ENCODE results near the gene ARHGDIA.

The ARHGDIA gene

DNA sequence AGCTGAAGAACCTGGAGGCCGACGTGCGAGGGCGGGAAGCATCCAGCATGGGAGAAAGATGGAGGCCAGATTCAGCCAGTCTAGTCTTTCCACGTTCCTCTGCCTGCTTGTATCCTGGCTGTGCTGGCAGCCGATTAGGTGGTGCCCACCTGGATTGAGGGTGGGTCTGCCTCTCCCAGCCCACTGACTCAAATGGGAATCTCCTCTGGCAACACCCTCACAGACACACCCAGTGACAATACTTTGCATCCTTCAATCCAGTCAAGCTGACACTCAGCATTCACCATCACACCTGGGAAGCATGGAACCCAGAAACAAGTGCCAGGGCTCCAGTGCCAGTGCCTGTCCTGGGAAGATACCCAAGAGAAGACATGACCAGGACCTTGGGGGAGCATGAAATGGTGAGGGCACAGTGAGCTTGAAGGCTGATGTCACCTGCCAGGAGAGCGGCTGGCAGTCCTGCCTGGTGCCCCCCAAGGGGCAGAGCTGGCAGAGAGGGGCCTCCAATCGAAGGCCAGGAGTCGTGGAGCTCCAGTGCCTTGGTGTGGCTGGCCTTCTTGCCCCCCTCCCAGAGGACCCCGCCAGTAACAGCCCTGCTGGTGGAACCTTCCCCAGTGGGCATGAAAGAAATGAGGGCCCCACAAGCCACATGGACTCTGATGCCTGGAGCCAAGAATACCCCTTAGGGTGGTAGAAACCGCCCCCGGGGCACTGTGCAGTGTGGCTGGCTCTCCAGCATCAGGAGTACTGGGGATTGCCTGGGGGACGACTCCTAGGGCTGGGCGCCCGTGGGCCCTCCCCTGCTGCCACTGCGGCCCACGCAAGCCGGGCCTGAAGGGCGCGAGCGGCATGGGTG, 30.3 kb upstream of the ARHGDIA start:
- DNase-seq (no peak), ATAC-seq (peak; percentile 38)
- H3K27ac Mint-ChIP-seq, result peak overlapping the region in 1 of 2 donors; percentile 4
- no peak overlapping the region for H3K4me3 Mint-ChIP-seq
- peaks cover 10% of the 10 kb centered on the region for H3K4me1 Mint-ChIP-seq
- H3K9me3 Mint-ChIP-seq, result no peaks in the 10 kb centered on the region
- peaks cover 13% of the 10 kb centered on the region for H3K27me3 Mint-ChIP-seq

DNA sequence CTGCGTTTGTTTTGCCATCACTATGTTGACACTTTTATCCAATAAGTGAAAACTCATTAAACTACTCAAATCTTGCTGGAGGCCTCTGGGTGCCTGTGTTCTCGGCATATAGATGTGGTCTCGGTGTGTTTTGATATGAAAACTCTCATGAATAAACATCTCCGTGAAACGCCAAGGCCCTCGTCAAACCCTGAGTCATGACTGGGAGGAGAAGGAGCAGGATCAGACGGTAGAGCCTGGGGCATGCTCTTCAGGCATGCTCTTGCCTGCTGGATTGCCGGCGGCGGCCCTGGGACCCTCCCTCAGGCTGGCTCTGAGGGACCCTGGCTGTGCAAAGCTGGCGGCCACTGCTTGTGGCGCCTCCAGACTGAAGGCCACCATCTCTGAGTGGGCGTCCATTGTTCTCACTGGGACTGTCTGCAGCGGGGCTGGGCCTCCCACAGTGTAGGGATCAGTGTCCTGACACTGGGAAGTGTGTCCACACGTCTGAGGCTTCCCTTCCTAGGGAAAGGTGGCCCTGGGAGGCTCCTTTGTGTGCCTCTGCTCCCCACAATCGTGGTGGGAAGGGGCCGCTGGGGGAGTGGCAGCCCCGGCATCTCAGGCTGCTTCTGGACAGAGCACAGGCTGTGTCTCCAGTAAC, 29.2 kb upstream of the ARHGDIA start:
- Mint-ChIP-seq H3K27ac (no peak overlapping the region), H3K4me3 (no peak overlapping the region), H3K4me1 (peaks cover 10% of the 10 kb centered on the region), H3K27me3 (peaks cover 13% of the 10 kb centered on the region), H3K9me3 (no peaks in the 10 kb centered on the region)
- DNase-seq (no peak), ATAC-seq (no peak)

DNA sequence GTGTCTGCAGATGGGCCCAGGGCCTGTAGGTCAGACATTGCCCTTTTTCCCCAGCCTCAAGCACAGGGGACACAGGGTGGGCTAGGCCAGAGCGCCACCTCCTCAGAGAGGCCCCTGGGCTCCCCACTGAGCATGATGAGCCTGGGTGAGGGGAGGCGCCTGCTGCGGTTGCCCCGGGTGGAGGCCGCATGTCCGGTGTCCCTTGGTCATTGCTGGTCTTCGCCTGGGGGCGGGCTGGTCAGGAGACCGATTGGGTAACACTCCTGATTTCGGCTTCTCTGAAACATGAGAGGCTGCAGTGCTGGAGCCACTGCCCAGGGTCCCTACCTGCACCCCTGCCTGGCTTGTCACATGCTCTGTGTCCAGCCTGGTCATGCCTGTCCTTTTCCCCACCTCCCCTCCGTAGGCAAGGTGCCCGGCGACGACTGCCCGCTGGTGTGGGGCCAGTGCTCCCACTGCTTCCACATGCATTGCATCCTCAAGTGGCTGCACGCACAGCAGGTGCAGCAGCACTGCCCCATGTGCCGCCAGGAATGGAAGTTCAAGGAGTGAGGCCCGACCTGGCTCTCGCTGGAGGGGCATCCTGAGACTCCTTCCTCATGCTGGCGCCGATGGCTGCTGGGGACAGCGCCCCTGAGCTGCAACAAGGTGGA, 28.5 kb upstream of the ARHGDIA start:
- Mint-ChIP-seq H3K27me3 (peaks cover 13% of the 10 kb centered on the region), H3K4me3 (no peak overlapping the region), H3K9me3 (no peaks in the 10 kb centered on the region), H3K4me1 (peaks cover 10% of the 10 kb centered on the region), H3K27ac (no peak overlapping the region)
- ATAC-seq (no peak), DNase-seq (no peak)

DNA sequence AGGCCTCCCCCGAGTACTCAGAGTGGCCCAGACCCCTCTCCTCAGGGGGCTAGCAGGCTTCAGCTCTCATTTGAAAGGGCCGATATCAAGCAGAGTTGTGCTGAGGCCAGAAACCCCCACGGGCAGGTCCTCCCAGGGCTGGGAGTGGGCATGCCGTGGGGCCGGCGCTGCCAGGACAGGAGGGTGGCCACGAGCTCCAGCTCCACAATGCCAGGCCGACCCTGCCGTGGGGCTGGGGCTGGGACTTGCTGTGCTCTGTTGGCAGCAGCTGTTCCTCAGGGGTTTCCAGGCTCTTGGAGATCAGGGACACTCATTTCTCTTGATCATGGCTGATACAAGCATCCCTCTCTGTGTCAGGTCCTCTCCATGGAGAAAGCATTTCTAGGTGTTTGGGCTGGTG, 27.7 kb upstream of the ARHGDIA start:
- no peak for ATAC-seq
- peak overlapping the region in 1 of 2 donors; percentile 34 for H3K27ac Mint-ChIP-seq
- H3K4me3 Mint-ChIP-seq, result no peak overlapping the region
- H3K27me3 Mint-ChIP-seq, result peaks cover 13% of the 10 kb centered on the region
- no peaks in the 10 kb centered on the region for H3K9me3 Mint-ChIP-seq
- DNase-seq, result no peak
- peaks cover 10% of the 10 kb centered on the region for H3K4me1 Mint-ChIP-seq

DNA sequence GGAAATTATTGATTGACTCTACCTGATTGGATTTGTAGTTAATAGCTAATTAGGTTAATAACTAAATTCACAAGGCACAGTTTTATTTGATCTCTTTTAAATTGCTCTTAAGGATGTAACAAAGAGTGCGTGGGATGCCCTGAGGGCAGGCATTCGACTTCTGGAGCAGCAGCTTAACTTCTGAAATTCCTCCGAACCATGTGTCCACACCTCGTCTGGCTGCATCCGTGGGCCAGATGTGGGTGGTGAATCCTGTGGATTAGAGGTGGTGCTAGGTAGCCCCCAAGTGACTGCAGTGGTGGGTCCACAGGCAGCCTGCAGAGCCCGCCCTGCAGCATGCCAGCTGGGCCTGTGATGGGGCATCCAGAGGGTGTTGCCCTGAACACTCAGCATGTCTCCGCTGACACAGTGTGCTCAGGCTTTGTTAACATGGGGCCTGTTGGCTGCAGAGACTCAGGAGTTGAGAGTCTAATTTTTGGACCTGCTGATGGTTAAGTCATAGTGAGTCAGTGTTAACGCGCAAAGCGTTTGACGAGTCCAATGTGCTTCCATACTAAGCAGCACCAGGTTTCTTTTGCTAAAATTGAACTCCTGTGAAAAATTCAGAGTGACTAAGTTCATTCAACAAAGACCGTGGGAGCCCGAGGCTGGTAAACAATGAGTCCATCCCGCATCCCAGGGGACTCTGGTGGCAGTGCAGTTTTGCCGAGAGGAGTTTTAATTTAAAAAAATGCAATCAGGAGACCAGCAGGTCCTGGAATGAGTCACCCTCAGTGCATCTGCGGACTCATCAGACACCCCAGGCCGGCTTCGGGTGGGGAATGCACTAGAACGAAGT, 27.1 kb upstream of the ARHGDIA start:
- no peak overlapping the region for H3K4me3 Mint-ChIP-seq
- no peak for DNase-seq
- H3K9me3 Mint-ChIP-seq, result no peaks in the 10 kb centered on the region
- no peak for ATAC-seq
- peaks cover 17% of the 10 kb centered on the region for H3K4me1 Mint-ChIP-seq
- H3K27me3 Mint-ChIP-seq, result peaks cover 13% of the 10 kb centered on the region
- H3K27ac Mint-ChIP-seq, result peak overlapping the region in 1 of 2 donors; percentile 34

DNA sequence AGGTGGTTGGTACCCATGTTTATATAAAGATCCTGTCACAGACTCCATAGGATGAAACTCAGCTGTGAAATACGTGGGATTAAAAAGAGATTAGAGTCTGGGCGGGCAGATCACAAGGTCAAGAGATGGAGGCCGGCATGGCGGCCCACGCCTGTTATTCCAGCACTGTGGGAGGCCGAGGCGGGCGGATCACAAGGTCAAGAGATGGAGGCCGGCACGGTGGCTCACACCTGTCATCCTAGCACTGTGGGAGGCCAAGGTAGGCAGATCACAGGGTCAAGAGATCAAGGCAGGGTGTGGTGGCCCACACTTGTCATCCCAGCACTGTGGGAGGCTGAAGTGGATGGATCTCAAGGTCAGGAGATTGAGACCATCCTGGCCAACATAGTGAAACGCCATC, 24.3 kb upstream of the ARHGDIA start:
- Mint-ChIP-seq H3K4me3 (no peak overlapping the region), H3K27ac (no peak overlapping the region), H3K27me3 (no peaks in the 10 kb centered on the region), H3K9me3 (no peaks in the 10 kb centered on the region), H3K4me1 (peaks cover 19% of the 10 kb centered on the region)
- ATAC-seq (no peak), DNase-seq (no peak)

DNA sequence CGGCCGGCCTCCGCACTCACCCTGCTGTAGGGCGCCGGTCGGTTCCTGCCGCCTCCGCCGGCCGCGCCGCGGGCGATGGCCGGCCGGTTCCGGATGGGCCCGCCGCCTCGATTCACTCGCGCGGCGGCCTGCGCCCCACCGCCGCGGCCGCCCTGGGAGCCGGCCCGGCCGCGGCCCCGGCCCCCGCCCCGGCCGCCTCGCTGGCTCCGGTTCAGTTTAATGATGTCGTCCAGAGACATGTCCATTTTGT, 20.1 kb upstream of the ARHGDIA start:
- Mint-ChIP-seq H3K27me3 (no peaks in the 10 kb centered on the region), H3K9me3 (no peaks in the 10 kb centered on the region), H3K4me1 (peaks cover 53% of the 10 kb centered on the region), H3K27ac (peak overlapping the region; percentile 99), H3K4me3 (peak overlapping the region; percentile 98)
- DNase-seq (no peak), ATAC-seq (peak; percentile 4)

DNA sequence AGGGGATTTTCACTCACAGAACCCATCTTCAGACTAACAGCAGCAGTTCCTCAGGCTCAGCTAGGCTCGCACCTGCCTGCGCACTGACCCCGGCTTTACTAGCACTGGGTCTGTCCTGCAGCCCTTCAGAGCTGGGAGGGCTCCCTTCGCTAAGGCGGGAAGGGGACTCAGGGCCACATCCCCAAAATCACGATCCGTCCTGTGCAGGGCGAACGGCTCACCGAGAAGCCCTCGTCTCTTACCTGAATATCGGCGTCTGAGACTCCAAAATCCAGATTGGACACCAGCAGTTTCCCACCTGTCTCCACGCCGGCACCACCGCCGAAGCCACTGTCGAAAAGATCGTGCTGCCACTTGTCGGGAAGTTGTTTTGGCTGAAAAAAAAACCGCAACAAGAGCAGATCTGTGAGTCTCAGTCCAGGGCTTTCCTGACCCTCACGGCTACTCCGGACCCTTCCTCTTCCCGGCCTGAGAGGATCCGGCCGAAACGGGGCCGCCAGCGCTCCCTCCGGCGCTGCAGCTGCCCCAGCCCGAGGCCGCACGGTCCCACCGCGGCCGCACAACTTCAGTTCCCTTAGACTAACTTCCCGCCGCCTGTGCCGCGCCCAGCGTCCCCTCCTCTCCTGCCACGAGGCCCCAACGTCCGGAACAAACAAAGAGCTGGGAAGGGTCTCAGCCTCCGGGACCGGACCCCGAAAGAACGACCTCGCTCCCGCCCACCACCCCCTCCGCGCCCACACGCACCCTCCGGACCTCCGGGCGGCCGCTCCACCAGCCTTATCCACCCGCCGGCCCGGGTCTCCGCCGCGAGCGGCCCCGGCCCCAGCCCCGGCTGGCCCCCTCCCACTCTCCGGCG, 19.5 kb upstream of the ARHGDIA start:
- Mint-ChIP-seq H3K27ac (peak overlapping the region; percentile 93), H3K4me3 (peak overlapping the region; percentile 84 to 85), H3K27me3 (no peaks in the 10 kb centered on the region), H3K9me3 (no peaks in the 10 kb centered on the region), H3K4me1 (peaks cover 56% of the 10 kb centered on the region)
- no peak for ATAC-seq
- no peak for DNase-seq

DNA sequence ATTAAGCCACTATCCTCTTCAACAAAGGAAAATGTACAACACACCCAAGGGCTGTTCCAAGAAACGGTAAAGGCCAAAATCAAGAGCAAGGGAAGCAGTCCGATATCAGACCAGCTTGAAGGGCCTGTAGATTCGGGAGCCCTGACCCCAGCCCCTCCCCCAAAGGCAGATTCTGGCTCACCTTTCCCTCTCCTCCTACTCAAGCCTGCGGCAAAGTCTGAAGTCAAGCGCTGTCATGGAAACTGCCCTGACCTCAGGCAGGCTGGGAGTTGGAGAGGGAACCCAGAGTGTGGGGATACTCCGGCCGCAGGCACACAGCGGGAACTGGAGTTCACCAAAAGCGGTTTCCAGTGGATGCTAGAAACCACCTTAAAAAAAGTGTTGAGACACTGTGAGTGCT, 18.5 kb upstream of the ARHGDIA start:
- ATAC-seq, result no peak
- H3K4me3 Mint-ChIP-seq, result peak overlapping the region; percentile 84 to 85

DNA sequence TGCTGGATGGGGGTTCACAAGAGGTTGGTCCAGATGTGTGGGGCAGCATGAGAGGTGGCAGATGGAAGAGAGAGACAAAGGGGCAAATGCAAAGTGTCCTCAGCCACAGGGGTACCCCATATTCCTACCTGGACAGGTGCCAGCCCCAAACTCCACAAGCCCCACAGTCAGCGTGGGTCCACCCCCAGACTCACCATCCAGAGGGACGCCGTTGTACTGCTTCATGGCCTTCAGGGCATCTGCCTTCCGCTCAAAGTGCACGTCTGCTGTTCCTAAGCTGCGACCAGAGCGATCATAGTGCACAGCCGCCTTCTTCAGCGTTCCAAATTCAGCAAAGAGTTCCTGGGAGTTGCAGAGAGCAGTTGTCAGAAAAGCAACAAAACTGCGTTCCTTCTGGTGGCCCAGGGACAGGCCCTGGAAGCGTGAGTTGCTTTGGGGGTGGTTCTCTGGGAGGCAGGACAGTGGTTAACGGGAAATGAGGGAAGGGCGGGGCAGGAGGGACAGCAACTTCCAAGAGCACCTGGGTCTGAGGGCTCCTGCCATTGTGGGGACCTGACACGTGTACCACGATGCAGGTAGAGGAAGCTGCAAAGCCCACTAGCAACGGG, 18.0 kb upstream of the ARHGDIA start:
- Mint-ChIP-seq H3K4me3 (peak overlapping the region; percentile 59 to 85), H3K4me1 (peaks cover 57% of the 10 kb centered on the region), H3K27me3 (no peaks in the 10 kb centered on the region), H3K27ac (peak overlapping the region; percentile 76 to 96), H3K9me3 (no peaks in the 10 kb centered on the region)
- ATAC-seq (no peak), DNase-seq (no peak)

More for the DNA sequence above, 18.5 kb upstream of the ARHGDIA start:
- Mint-ChIP-seq H3K4me1 (peaks cover 57% of the 10 kb centered on the region), H3K27ac (peak overlapping the region in 1 of 2 donors; percentile 75), H3K27me3 (no peaks in the 10 kb centered on the region), H3K9me3 (no peaks in the 10 kb centered on the region)
- no peak for DNase-seq

DNA sequence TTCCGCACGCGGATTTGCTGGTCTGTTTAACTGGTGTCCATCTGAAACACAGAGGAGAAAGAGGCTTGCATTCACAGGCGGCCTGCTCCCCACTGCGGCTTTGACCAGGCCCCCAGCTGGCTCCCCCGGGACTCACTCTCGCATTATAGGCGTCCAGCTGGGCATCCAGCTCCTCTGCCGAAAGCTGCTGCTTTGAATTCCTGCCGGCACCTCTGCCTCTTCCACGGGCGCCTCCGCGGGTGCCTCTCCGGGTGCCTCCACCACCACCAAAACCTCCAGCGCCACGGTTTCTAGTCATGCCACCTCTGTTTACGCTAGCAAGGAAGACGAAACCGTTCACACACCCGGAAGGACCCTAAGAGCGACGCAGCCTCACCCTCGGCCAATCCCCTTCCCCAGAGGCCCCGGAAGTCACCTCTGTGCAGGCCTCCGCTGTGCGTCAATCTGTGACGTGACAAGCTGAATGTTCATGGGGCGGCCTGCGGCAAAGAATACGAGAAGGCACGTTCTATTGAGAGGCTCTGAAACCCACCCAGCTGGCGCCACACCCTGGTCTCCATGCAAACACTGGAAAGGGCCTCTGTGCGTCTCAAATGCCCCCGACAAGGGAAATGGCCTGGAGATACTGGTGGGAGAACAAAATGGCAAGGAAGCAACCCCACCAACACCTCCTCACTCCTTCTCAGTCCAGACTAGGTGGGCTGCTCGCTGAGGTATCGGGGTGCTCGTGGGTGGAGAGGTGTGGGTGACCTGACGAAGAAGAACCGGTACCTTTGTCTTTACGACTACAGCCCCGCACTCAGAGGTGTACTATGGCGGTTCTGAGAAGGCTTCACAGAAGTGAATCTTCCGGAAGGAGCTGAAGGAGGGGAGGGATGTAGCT, 17.2 kb upstream of the ARHGDIA start:
- Mint-ChIP-seq H3K4me3 (peak overlapping the region; percentile 59 to 85), H3K9me3 (no peaks in the 10 kb centered on the region), H3K27me3 (no peaks in the 10 kb centered on the region), H3K27ac (peak overlapping the region; percentile 76 to 96), H3K4me1 (peaks cover 51% of the 10 kb centered on the region)
- ATAC-seq (no peak), DNase-seq (no peak)

DNA sequence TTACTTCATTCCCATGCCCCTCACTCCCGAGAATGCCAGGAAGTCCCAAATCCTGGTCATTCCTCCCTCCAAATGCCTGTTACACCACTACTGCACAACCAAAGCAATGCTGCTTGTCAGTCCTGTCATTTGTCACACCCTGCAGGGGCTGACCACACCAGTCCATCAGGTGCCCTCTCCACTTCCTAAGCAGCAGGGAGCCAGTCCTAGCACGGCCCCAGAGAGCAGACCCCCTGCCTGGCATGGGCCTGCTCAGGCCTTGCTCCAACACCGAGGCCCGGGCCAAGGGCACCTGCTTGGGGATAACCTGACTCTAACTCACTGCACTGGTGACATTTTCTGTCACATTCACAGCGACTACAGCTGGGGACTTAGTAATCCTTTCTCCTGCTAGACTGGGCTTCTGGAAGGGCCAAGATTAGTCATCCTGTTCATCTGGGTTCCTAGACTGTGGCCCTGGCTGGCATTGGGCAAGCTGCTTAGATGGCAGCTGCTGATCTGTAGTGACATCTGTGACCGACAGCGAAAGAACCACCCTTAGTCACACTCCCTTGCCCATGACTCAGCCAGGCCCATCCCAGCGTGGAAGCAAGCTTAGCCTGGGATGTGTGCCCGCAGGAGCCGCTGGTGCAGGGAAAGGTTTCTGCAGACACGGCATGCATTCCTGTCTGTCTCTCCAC, 14.9 kb upstream of the ARHGDIA start:
- Mint-ChIP-seq H3K27ac (peak overlapping the region in 1 of 2 donors; percentile 1), H3K4me3 (no peak overlapping the region), H3K27me3 (no peaks in the 10 kb centered on the region), H3K4me1 (peaks cover 39% of the 10 kb centered on the region), H3K9me3 (no peaks in the 10 kb centered on the region)
- no peak for DNase-seq
- ATAC-seq, result no peak

DNA sequence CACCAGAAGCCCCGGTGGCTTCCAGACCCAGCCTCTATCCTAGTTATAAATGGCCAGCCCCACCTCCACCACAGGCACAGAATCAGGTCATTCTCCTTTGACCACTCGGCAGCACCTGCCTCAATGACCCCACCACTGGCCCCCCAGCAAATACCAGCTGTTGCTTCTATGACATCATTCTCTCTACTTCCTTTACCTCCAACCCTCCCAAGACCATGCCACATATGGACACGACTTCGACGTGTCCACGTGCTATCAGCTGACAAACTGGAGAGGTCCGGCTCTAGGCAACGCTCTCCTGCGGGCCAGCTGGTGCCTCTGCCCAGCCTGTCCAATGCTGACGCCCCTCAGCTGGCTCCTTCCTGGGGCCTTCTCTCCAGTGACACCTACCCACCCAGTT, 14.3 kb upstream of the ARHGDIA start:
- Mint-ChIP-seq H3K27me3 (no peaks in the 10 kb centered on the region), H3K4me3 (no peak overlapping the region), H3K4me1 (peaks cover 38% of the 10 kb centered on the region), H3K9me3 (no peaks in the 10 kb centered on the region), H3K27ac (peak overlapping the region in 1 of 2 donors; percentile 1)
- ATAC-seq (no peak), DNase-seq (no peak)
